GM04503 (cell line): Measurements from ENCODE around the gene A1CF.
"Not testable (repeated sequence)": the region's sequence is repeated elsewhere in the genome, so short reads cannot be mapped to it uniquely, and the experiment has no call there.

Source experiments
- DNase-seq: peaks from one replicate; pipeline ENCODE4 v3.0.0-alpha.2; 2012; ENCODE audit warnings: low read depth

The A1CF gene

GRCh38 chr10:50788951-50789945 lies 96.2 kb downstream of the A1CF start:
- peak; percentile 21 for DNase-seq

GRCh38 chr10:50787962-50788361 lies 97.5 kb downstream of the A1CF start:
- not testable (repeated sequence) for DNase-seq

- DNase-seq = not testable (repeated sequence)
Measured at GRCh38 chr10:50782017-50782416, 103.4 kb downstream of the A1CF start.

GRCh38 chr10:50780036-50780435 lies 105.4 kb downstream of the A1CF start:
- DNase-seq = peak; percentile 58

GRCh38 chr10:50774868-50775267 lies 110.6 kb downstream of the A1CF start:
- DNase-seq = not testable (repeated sequence)

GRCh38 chr10:50772042-50772441 lies 113.4 kb downstream of the A1CF start:
- not testable (repeated sequence) for DNase-seq

GRCh38 chr10:50766774-50767513 lies 118.5 kb downstream of the A1CF start:
- peak; percentile 88 for DNase-seq
